DND-41 (cell line): ENCODE results near the gene DNAJB1.

Experiments used
- ATAC-seq: fragments of 200-7000 bp; cut with Tn5 transposase; 3 replicates; pipeline ENCODE4 v1.9.1; 2021; ENCODE audit warnings: low read depth; ENCODE audit not compliant: insufficient read depth
- DNase-seq: peaks from one replicate; pipeline ENCODE4 v3.0.0-alpha.2; 2020
- H2AFZ ChIP-seq: 2 replicates; pipeline ENCODE4 v1.6.0; 2012; ENCODE audit warnings: low read depth, low read length
- H3K27ac ChIP-seq: 2 replicates; pipeline ENCODE4 v1.5.1; 2012; ENCODE audit warnings: low read length, inconsistent platforms
- H3K27me3 ChIP-seq: fragments of 200-600 bp; sonication (generic); 2 replicates; pipeline ENCODE4 v1.6.0; 2012; ENCODE audit warnings: low read length, mild to moderate bottlenecking, inconsistent platforms; ENCODE audit not compliant: insufficient read depth, poor library complexity
- H3K36me3 ChIP-seq: 2 replicates; pipeline ENCODE4 v1.5.1; 2012; ENCODE audit warnings: low read length, inconsistent platforms; ENCODE audit not compliant: insufficient read depth
- H3K4me1 ChIP-seq: 2 replicates; pipeline ENCODE4 v1.5.1; 2012; ENCODE audit warnings: mild to moderate bottlenecking, low read length; ENCODE audit not compliant: insufficient read depth
- H3K4me2 ChIP-seq: 2 replicates; pipeline ENCODE4 v1.6.0; 2012; ENCODE audit warnings: mild to moderate bottlenecking, moderate library complexity, low read length, inconsistent platforms; ENCODE audit not compliant: insufficient read depth
- H3K4me3 ChIP-seq, 2 experiments: fragments of 200-600 bp in 1 of 2; shearing (Covaris generic) in 1 of 2; 2 replicates each; pipeline ENCODE4 v1.5.1; 2012 to 2016; ENCODE audit warnings: inconsistent platforms in 2 of 2, low read length in 2 of 2, mild to moderate bottlenecking in 2 of 2, low read depth in 1 of 2, moderate library complexity in 1 of 2
- H3K79me2 ChIP-seq: 2 replicates; pipeline ENCODE4 v1.6.0; 2012; ENCODE audit warnings: low read length, inconsistent platforms; ENCODE audit not compliant: insufficient read depth
- H3K9ac ChIP-seq: 2 replicates; pipeline ENCODE4 v1.6.0; 2012; ENCODE audit warnings: low read depth, mild to moderate bottlenecking, inconsistent platforms, low read length, moderate library complexity
- H3K9me3 ChIP-seq: 2 replicates; pipeline ENCODE4 v1.5.1; 2012; ENCODE audit warnings: low read length, moderate library complexity, mild to moderate bottlenecking, inconsistent platforms; ENCODE audit not compliant: insufficient read depth, severe bottlenecking
- H4K20me1 ChIP-seq: 2 replicates; pipeline ENCODE4 v1.6.0; 2012; ENCODE audit warnings: low read length; ENCODE audit not compliant: insufficient read depth
- EZH2 ChIP-seq: IDR thresholded peaks from 3 replicates; pipeline ENCODE4 v1.6.1; 2012; ENCODE audit warnings: borderline replicate concordance, low read depth, mild to moderate bottlenecking, moderate library complexity, low read length, inconsistent platforms; ENCODE audit not compliant: severe bottlenecking
- TF ChIP-seq, protein P1 (sequence below): IDR thresholded peaks from 2 replicates; pipeline ENCODE4 v1.5.1; 2012; ENCODE audit warnings: borderline replicate concordance, low read length, moderate library complexity, mild to moderate bottlenecking; ENCODE audit not compliant: poor library complexity, severe bottlenecking; ENCODE audit errors: extremely low read depth

DNAJB1 gene

DNA sequence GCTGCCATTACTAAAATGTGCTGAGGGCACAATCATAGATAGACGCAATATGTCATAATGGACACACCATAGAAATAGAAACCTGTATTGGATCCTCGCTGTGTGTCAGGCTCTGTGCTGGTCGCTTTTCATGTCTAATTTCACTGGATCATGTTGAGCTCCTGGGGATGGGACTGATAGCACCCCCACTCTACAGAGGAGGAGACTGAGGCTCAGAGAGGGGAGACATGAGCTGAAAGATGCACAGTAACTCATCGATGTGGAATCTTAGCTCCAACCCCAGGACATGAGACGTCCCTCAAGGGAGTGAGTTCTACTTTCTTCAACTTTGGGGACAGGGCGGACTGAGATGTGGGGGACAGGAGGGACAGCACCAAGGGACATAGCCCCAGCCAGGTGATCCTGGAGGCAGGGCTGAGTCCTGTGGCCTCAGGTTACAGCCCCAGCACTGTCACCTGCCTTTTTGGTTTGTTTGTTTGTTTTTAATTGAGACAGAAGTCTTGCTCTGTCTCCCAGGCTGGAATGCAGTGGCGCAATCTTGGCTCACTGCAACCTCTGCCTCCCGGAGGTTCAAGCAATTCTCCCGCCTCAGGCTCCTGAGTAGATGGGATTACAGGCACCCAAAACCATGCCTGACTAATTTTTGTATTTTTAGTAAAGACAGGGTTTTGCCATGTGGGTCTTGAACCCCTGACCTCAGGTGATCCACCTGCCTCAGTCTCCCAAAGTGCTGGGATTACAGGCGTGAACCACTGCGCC, 15.7 kb downstream of the DNAJB1 start:
- Histone ChIP-seq H3K4me2 (no peak overlapping the region), H4K20me1 (no peaks in the 10 kb centered on the region), H3K9ac (no peak overlapping the region), H3K4me1 (peaks cover 23% of the 10 kb centered on the region), H3K79me2 (no peaks in the 10 kb centered on the region), H3K9me3 (no peaks in the 10 kb centered on the region), H3K27ac (no peak overlapping the region), H2AFZ (no peak overlapping the region), H3K4me3 (no peak overlapping the region), H3K27me3 (no peaks in the 10 kb centered on the region), H3K36me3 (no peaks in the 10 kb centered on the region)
- no peak for ATAC-seq
- TF ChIP-seq, protein P1, sequence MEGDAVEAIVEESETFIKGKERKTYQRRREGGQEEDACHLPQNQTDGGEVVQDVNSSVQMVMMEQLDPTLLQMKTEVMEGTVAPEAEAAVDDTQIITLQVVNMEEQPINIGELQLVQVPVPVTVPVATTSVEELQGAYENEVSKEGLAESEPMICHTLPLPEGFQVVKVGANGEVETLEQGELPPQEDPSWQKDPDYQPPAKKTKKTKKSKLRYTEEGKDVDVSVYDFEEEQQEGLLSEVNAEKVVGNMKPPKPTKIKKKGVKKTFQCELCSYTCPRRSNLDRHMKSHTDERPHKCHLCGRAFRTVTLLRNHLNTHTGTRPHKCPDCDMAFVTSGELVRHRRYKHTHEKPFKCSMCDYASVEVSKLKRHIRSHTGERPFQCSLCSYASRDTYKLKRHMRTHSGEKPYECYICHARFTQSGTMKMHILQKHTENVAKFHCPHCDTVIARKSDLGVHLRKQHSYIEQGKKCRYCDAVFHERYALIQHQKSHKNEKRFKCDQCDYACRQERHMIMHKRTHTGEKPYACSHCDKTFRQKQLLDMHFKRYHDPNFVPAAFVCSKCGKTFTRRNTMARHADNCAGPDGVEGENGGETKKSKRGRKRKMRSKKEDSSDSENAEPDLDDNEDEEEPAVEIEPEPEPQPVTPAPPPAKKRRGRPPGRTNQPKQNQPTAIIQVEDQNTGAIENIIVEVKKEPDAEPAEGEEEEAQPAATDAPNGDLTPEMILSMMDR = no peak
- TF ChIP-seq EZH2 = no peak
- DNase-seq = no peak

DNA sequence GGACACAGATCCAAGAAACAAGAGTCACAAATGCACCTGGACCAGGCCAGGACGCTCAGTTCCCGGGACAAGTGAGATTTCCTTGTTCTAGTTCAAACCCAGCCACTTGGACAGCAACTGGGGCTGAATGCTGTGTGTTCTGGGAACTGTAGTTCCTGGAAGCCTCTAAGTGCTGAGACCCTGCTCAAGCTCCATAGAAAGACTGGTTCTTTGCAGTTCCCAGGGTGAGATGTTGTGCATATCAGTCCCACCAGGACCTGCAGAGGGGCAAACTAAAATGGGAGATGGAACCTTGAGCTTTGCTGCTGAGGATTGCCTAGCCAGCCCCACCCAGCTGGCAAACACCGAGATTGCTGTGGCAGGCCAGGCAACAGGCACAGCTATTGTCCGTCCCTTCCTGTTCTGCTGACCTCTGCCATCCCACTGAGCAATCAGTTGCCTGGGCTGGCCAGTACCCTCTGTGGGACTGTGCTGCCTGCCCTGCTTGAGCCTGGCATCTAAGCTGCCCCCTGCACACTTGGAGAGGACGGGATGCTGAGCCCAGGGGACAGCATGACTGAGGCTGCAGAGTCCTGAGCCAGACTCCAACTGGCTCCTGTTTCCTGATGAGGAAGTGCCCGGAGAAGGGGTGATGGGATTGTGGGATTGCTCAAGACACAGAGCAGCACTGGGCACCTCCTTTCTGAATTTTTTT, 20.8 kb downstream of the DNAJB1 start:
- Histone ChIP-seq H4K20me1 (peaks cover 7% of the 10 kb centered on the region; the same call in 1 of the 2 replicates), H3K27me3 (no peaks in the 10 kb centered on the region), H3K9me3 (no peaks in the 10 kb centered on the region), H3K36me3 (peaks cover 7% of the 10 kb centered on the region), H3K27ac (peak overlapping the region; percentile 17; the same call in 1 of the 2 replicates), H3K79me2 (peaks cover 14% of the 10 kb centered on the region), H3K4me2 (peak overlapping the region; percentile 76), H2AFZ (peak overlapping the region; percentile 68), H3K4me1 (peaks cover 28% of the 10 kb centered on the region), H3K9ac (peak overlapping the region; percentile 54; the same call in 1 of the 2 replicates), H3K4me3 (0 out of 4 replicates have a peak overlapping the region, but pooled peaks of 1 of the 2 experiments have one; percentile 62)
- DNase-seq (no peak), ATAC-seq (no peak)
- TF ChIP-seq EZH2 = no peak
- TF ChIP-seq, protein P1 = no peak

DNA sequence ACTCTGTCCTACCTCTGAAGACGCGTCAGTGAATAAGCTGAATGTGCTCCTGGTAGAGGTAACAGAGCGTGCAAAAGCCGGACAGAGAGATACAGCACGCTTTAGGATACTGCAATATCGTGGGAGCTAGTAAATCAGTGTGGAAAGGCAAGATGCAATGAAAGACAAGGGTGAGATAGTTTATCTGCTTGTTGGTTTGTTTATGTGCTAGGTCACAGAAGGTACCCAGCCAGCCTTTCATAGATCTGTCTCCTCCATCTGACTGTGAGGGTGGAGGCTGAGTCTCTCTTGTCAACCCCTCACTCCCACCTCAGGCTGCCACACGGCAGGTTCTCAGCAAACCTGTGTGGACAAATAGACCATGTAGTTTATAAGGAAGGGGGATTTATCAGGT, 21.4 kb downstream of the DNAJB1 start:
- no peak for ATAC-seq
- peak overlapping the region; percentile 58 for H3K27ac ChIP-seq

More for the DNA sequence above, 21.4 kb downstream of the DNAJB1 start:
- H2AFZ ChIP-seq = peak overlapping the region; percentile 68
- peaks cover 7% of the 10 kb centered on the region for H3K36me3 ChIP-seq
- H3K27me3 ChIP-seq = no peaks in the 10 kb centered on the region
- peaks cover 7% of the 10 kb centered on the region; the same call in 1 of the 2 replicates for H4K20me1 ChIP-seq
- peak overlapping the region; percentile 1 to 62; a peak in 3 of 4 replicates for H3K4me3 ChIP-seq
- TF ChIP-seq, protein P1 = no peak
- TF ChIP-seq EZH2 = no peak
- DNase-seq = no peak
- peak overlapping the region; percentile 54; the same call in 1 of the 2 replicates for H3K9ac ChIP-seq
- H3K4me1 ChIP-seq = peaks cover 28% of the 10 kb centered on the region
- H3K4me2 ChIP-seq = peak overlapping the region; percentile 76
- peaks cover 14% of the 10 kb centered on the region for H3K79me2 ChIP-seq
- no peaks in the 10 kb centered on the region for H3K9me3 ChIP-seq
